GM21526 (cell line): ENCODE results near the gene EPHB1.

ENCODE experiments used
- ATAC-seq: cut with Tn5 transposase; IDR thresholded peaks from one replicate; pipeline ENCODE4 v1.9.1; 2021; ENCODE audit warnings: moderate library complexity; ENCODE audit not compliant: unreplicated experiment, low FRiP score

EPHB1 gene

GRCh38 chr3:134840459-134840858 lies 45.4 kb downstream of the EPHB1 start:
- no peak for ATAC-seq

GRCh38 chr3:134846084-134846483 lies 51.0 kb downstream of the EPHB1 start:
- ATAC-seq, result no peak

GRCh38 chr3:134846911-134847317 lies 51.9 kb downstream of the EPHB1 start:
- no peak for ATAC-seq

GRCh38 chr3:134847349-134847748 lies 52.3 kb downstream of the EPHB1 start:
- no peak for ATAC-seq

GRCh38 chr3:134849561-134849960 lies 54.5 kb downstream of the EPHB1 start:
- no peak for ATAC-seq

GRCh38 chr3:134850761-134851160 lies 55.7 kb downstream of the EPHB1 start:
- no peak for ATAC-seq

GRCh38 chr3:134852132-134852531 lies 57.1 kb downstream of the EPHB1 start:
- no peak for ATAC-seq

GRCh38 chr3:134852893-134853351 lies 57.9 kb downstream of the EPHB1 start:
- ATAC-seq, result peak; percentile 98

GRCh38 chr3:134854254-134854653 lies 59.2 kb downstream of the EPHB1 start:
- no peak for ATAC-seq

GRCh38 chr3:134857356-134857755 lies 62.3 kb downstream of the EPHB1 start:
- ATAC-seq, result no peak

- ATAC-seq, result no peak
Measured at GRCh38 chr3:134857776-134858362, 62.8 kb downstream of the EPHB1 start.

GRCh38 chr3:134858441-134859035 lies 63.5 kb downstream of the EPHB1 start:
- no peak for ATAC-seq

GRCh38 chr3:134859341-134859740 lies 64.3 kb downstream of the EPHB1 start:
- ATAC-seq, result no peak

- ATAC-seq, result no peak
Measured at GRCh38 chr3:134860141-134860540, 65.1 kb downstream of the EPHB1 start.

- no peak for ATAC-seq
Measured at GRCh38 chr3:134863915-134864314, 68.9 kb downstream of the EPHB1 start.

- no peak for ATAC-seq
Measured at GRCh38 chr3:134864636-134865035, 69.6 kb downstream of the EPHB1 start.

GRCh38 chr3:134867277-134867676 lies 72.2 kb downstream of the EPHB1 start:
- ATAC-seq, result no peak

GRCh38 chr3:134869153-134869726 lies 74.2 kb downstream of the EPHB1 start:
- no peak for ATAC-seq

- ATAC-seq, result no peak
Measured at GRCh38 chr3:134871818-134872217, 76.8 kb downstream of the EPHB1 start.

GRCh38 chr3:134872440-134873388 lies 77.7 kb downstream of the EPHB1 start:
- no peak for ATAC-seq

GRCh38 chr3:134873789-134874188 lies 78.7 kb downstream of the EPHB1 start:
- ATAC-seq, result no peak
